ENCODE measurements around the gene PRRT2. TPM values are rescaled to one million over a fixed set of nuclear protein-coding genes. Genes with fewer than 3 reads are reported as not detected.
"Not testable (repeated sequence)": the region's sequence is repeated elsewhere in the genome, so short reads cannot be mapped to it uniquely, and the experiment has no call there.

PRRT2 gene
- total RNA-seq, 2 experiments from 2014 or later: 0.85 to 1.1 TPM

DNA sequence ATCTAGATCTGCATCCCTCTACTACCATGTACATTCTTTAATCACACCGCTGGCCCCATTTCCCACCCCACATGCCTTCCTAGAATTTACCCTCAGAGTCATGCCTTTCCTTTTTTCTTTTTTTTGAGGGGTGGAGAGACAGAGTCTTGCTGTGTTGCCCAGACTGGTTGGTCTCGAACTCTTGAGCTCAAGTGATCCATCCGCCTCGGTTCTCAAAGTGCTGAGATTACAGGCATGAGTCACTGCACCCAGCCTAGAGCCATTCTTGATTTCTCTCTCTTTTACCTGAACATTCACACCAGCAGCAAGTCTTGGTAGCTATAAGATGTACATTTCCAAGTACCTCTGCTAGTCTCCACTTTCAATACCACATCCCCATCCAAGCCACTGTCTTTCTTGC is 6.1 kb downstream of the PRRT2 start:
- Mint-ChIP-seq H3K9me3 (ENCODE audit: low read depth) (no peaks in the 10 kb centered on the region), H3K27me3 (peaks cover 2% of the 10 kb centered on the region), H3K4me3 (peak overlapping the region; percentile 64), H3K36me3 (peaks cover 31% of the 10 kb centered on the region), H3K27ac (peak overlapping the region; percentile 71), H3K4me1 (peaks cover 64% of the 10 kb centered on the region)
- CTCF ChIA-PET: interaction anchor here (1.2 to 16.1 kb wide), 7 partner anchors 8 to 117 kb away, joined by 3 to 192 read pairs (median 43); partner anchors contain the start of genes KIF22 and MAZ
- DNase-seq (no peak), ATAC-seq (no peak)

DNA sequence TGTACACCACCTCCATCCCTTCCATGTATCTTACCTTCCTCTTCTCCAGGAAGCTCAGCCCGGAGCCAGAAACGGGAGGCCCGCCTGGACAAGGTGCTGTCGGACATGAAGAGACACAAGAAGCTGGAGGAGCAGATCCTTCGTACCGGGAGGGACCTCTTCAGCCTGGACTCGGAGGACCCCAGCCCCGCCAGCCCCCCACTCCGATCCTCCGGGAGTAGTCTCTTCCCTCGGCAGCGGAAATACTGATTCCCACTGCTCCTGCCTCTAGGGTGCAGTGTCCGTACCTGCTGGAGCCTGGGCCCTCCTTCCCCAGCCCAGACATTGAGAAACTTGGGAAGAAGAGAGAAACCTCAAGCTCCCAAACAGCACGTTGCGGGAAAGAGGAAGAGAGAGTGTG is 7.5 kb downstream of the PRRT2 start:
- ATAC-seq: no peak
- Mint-ChIP-seq H3K27me3 (no peaks in the 10 kb centered on the region), H3K9me3 (ENCODE audit: low read depth) (no peaks in the 10 kb centered on the region), H3K4me1 (peaks cover 62% of the 10 kb centered on the region), H3K27ac (peak overlapping the region; percentile 88), H3K36me3 (peaks cover 31% of the 10 kb centered on the region), H3K4me3 (peak overlapping the region; percentile 91)
- CTCF ChIA-PET: interaction anchor here (1.0 to 16.1 kb wide), 9 partner anchors 8 to 212 kb away, joined by 4 to 192 read pairs (median 12); partner anchors contain the start of genes KIF22, MAZ and TLCD3B
- no peak for DNase-seq

DNA sequence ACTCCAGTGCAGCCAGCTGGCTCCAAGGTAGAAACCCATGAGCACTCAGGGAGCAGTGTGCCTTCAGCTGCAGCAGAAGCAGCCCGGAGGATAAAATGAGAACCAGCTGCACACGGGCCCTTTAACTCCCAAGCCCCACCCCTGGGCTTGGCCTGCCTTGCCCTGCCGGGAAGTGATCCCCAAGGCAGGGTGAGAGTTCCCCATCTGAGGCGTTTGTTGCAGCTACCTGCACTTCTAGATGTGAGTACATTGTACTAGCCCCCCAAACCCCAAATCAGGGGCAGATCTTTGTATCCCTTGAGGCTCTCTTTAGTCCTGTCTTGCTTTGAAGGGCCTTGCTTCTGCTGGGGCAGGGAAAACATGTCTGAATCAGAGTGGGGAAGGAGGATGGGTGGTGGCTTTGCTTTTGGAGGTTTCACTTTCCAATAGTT is 8.3 kb downstream of the PRRT2 start, which contains the start of gene MVP:
MVP (plus strand) TSS at position 192 of the 431 bp plus-strand sequence. CDS start 10,088 bp downstream, outside the sequence.
- peaks cover 62% of the 10 kb centered on the region for H3K4me1 Mint-ChIP-seq
- no peaks in the 10 kb centered on the region for H3K27me3 Mint-ChIP-seq
- H3K36me3 Mint-ChIP-seq: peaks cover 34% of the 10 kb centered on the region
- H3K4me3 Mint-ChIP-seq: peak within 1 kb of the TSS; percentile 91
- DNase-seq (peak; percentile 73), ATAC-seq (no peak)
- CTCF ChIA-PET: interaction anchor here (1.0 to 16.1 kb wide), 8 partner anchors 10 to 211 kb away, joined by 4 to 192 read pairs (median 10); partner anchors contain the start of genes KIF22, MAZ and TLCD3B
- no peaks in the 10 kb centered on the region for H3K9me3 Mint-ChIP-seq (ENCODE audit: low read depth)
- peak within 1 kb of the TSS; percentile 88 for H3K27ac Mint-ChIP-seq

DNA sequence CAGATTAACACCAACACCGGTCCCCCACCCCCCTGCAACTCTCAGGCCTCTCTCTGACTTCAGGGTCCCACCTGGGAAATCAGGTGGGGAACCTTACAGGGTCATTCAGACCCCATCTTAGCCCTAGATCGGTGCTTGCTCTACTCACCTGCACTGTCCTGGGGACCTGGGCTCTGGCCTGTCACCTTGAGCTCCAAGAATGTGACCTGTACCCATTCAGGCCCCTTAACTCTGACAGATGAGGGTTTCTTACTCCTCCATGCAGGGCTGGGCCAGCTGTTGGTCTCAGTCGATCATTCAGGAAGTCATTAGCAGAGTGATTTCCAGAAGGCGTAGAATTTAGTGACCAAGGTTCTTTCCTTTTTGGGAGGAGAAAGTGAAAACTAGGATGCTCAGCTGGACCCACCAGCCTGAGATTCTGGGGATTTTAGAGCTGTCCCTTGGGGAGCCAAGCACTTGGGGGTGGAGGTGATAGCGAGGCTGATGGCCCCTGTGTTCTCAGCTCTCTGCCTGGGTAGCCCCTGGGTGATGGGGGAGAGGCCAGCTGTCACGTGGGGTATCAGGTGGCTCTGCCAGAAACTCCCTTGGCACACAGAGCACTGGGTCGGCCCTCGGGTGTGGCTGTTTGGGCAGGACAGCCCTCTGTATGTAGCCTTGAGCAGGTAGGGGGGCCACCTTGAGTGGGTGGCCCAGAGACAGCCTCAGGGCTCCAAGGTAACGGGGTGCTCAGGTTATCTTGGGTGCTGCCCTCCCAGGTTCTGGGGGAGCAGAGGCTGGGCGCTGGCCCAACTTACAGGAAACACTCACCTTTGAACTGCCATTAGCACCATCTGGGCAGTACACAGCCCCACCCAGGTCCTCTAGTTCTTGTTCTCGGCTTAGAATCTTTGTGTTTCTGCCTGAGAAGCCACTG is 9.0 kb downstream of the PRRT2 start:
- CTCF ChIA-PET: interaction anchor here (1.0 to 16.1 kb wide), 10 partner anchors 9 to 211 kb away, joined by 3 to 192 read pairs (median 8); partner anchors contain the start of genes C16orf92, KIF22, MAZ and PRRT2
- DNase-seq (peak; percentile 76), ATAC-seq (peak; percentile 16)

DNA sequence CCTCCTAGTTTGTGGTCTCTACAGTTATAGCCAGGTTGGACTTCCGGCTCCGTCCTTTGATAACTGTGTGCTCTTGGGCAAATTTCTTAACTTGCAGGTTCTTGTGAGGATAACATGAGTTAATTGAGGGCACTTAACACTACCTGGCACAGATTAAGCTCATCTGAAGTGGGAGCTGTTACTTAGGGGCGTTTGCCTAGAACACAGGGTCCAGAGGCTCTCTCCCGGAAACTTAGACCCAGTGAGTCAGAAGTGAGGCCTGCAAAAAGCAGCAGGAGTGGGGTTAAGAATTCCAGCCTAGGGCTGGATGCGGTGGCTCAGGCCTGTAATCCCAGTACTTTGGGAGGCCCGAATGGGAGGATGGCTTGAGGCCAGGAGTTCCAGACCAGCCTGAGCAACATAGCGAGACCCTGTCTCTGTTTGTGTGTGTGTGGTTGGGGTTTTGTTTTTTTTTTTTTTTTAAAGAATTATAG is 9.7 kb downstream of the PRRT2 start:
- DNase-seq (no peak), ATAC-seq (no peak)
- CTCF ChIA-PET: interaction anchor here (0.7 to 16.1 kb wide), 8 partner anchors 9 to 201 kb away, joined by 3 to 192 read pairs (median 8); partner anchors contain the start of genes C16orf92, KIF22, MAZ and PRRT2
- no peaks in the 10 kb centered on the region for H3K27me3 Mint-ChIP-seq
- H3K4me1 Mint-ChIP-seq: peaks cover 72% of the 10 kb centered on the region
- H3K27ac Mint-ChIP-seq: peak overlapping the region; percentile 88
- peaks cover 34% of the 10 kb centered on the region for H3K36me3 Mint-ChIP-seq
- H3K9me3 Mint-ChIP-seq (ENCODE audit: low read depth): no peaks in the 10 kb centered on the region
- peak overlapping the region; percentile 91 for H3K4me3 Mint-ChIP-seq

More for the DNA sequence above, 9.0 kb downstream of the PRRT2 start:
- Mint-ChIP-seq H3K27ac (peak overlapping the region; percentile 88), H3K36me3 (peaks cover 34% of the 10 kb centered on the region), H3K4me1 (peaks cover 65% of the 10 kb centered on the region), H3K27me3 (no peaks in the 10 kb centered on the region), H3K4me3 (peak overlapping the region; percentile 91), H3K9me3 (ENCODE audit: low read depth) (no peaks in the 10 kb centered on the region)

DNA sequence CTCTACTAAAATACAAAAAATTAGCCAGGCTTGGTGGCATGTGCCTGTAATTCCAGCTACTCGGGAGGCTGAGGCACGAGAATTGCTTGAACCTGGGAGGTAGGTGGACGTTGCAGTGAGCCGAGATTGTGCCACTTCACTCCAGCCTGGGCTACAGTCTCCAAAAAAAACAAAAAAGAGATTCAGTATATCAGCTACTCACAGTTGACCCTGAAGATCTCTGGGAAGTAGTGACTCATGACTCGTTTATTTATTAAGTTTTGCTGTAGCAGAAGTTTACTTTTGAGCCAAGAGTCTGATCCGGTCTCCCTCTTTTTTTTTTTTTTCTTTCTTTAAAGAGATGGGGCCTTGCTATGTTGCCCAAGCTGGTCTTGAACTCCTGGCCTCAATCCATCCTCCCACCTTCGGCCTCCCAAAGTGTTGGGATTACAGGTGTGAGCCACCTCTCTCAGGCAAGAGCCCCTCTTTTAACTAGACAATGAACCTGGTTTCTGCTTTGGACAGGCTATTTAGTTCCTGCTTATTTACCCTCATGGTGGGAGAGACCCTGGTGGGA is 12.7 kb downstream of the PRRT2 start:
- ATAC-seq: no peak
- Mint-ChIP-seq H3K4me3 (peak overlapping the region; percentile 24), H3K9me3 (ENCODE audit: low read depth) (no peaks in the 10 kb centered on the region)

DNA sequence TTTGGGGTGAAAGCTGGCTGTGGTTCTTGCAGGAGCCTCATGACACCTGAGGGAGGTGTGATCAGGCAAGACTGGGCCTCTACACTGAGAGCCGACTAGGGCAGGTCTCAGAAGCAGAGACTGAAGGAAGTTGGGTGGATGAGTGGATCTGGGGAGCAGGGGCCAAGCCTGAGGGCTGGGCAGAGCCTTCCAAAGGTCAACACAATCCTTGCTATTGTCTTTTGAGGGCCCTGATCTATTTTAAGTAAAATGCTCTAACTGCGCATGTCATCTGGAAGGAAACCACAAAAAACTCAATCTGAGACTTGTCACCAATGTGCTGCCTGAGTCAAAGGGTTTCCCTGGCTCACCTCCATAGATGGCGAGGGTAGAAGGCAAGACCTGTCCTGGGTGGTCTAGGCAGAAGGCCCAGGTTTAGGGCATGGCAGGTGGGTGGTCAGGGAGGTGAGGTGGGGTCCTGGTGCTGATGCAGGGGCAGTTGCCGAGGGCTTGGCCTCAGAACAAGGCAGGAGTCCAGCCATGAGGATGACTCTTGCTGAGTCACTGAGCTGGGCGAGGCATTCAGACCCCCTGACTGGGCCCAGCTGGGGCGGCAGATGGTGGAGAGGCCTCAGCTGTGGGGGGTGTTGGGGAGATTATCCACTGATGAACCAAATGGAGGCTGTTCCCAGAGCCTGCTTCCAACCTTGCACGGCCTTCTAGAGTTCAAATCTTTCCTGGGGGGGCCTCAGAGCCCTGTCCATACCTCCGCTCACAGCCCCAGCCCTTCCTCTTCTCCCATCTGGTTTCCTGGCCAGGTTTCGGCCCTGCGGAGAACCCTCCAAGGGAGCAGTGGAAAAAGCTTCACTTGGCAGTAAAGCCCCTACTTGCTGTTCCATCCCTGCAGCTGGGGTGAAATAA is 13.4 kb downstream of the PRRT2 start:
- Mint-ChIP-seq H3K4me3 (peak overlapping the region; percentile 24), H3K27me3 (no peaks in the 10 kb centered on the region), H3K4me1 (peaks cover 49% of the 10 kb centered on the region), H3K9me3 (ENCODE audit: low read depth) (no peaks in the 10 kb centered on the region), H3K27ac (peak overlapping the region; percentile 81), H3K36me3 (peaks cover 20% of the 10 kb centered on the region)
- DNase-seq: peak; percentile 77
- CTCF ChIA-PET: interaction anchor here (1.0 to 16.1 kb wide), 6 partner anchors 8 to 207 kb away, joined by 3 to 192 read pairs (median 8); partner anchors contain the start of gene PAGR1
- ATAC-seq: peak; percentile 65

More for the DNA sequence above, 12.7 kb downstream of the PRRT2 start:
- H3K27me3 Mint-ChIP-seq: no peaks in the 10 kb centered on the region
- H3K4me1 Mint-ChIP-seq: peaks cover 55% of the 10 kb centered on the region
- CTCF ChIA-PET: interaction anchor here (1.2 to 16.1 kb wide), 5 partner anchors 7 to 207 kb away, joined by 3 to 192 read pairs (median 11); partner anchors contain the start of genes HIRIP3, INO80E, KIF22 and PAGR1
- H3K36me3 Mint-ChIP-seq: peaks cover 23% of the 10 kb centered on the region
- no peak for DNase-seq
- H3K27ac Mint-ChIP-seq: peak overlapping the region; percentile 81

DNA sequence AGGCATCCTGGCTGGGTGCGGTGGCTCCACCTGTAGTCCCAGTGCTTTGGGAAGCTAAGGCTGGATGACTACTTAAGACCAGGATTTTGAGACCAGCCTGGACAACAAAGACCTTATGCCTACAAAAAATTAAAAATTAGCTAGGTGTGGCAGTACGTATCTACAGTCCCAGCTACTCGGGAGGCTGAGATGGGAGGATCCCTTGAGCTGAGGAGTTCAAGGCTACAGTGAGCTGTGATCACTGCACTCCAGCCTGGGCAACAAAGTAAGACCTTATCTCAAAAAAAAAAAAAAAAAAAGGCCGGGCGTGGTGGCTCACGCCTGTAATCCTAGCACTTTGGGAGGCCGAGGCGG is 14.3 kb downstream of the PRRT2 start:
- no peak overlapping the region for H3K27ac Mint-ChIP-seq

DNA sequence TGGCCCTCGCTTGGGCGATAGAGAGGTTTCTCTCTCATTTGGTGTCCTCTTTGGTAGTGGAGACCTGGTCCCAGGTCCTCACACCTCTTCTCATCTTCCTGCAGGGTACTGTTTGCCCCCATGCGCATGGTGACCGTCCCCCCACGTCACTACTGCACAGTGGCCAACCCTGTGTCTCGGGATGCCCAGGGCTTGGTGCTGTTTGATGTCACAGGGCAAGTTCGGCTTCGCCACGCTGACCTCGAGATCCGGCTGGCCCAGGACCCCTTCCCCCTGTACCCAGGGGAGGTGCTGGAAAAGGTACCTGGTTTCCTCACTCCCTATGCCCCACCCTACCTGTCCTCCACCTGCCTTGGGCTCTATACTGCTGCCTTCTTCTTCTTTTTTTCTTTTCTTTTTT is 18.8 kb downstream of the PRRT2 start:
- H3K27ac Mint-ChIP-seq: no peak overlapping the region
- CTCF ChIA-PET: no interaction called here
- ATAC-seq: no peak
- no peak overlapping the region for H3K4me3 Mint-ChIP-seq
- peaks cover 18% of the 10 kb centered on the region for H3K4me1 Mint-ChIP-seq
- DNase-seq: no peak
- peaks cover 31% of the 10 kb centered on the region for H3K36me3 Mint-ChIP-seq
- H3K9me3 Mint-ChIP-seq (ENCODE audit: low read depth): no peaks in the 10 kb centered on the region
- H3K27me3 Mint-ChIP-seq: no peaks in the 10 kb centered on the region

More for the DNA sequence above, 14.3 kb downstream of the PRRT2 start:
- H3K27me3 Mint-ChIP-seq: no peaks in the 10 kb centered on the region
- H3K9me3 Mint-ChIP-seq (ENCODE audit: low read depth): no peaks in the 10 kb centered on the region
- no peak for ATAC-seq
- no peak overlapping the region for H3K4me3 Mint-ChIP-seq
- CTCF ChIA-PET: interaction anchor here (1.0 to 16.1 kb wide), 8 partner anchors 9 to 206 kb away, joined by 3 to 192 read pairs (median 6); partner anchors contain the start of genes PAGR1 and TMEM219
- peaks cover 15% of the 10 kb centered on the region for H3K36me3 Mint-ChIP-seq
- H3K4me1 Mint-ChIP-seq: peaks cover 44% of the 10 kb centered on the region
- DNase-seq: no peak

DNA sequence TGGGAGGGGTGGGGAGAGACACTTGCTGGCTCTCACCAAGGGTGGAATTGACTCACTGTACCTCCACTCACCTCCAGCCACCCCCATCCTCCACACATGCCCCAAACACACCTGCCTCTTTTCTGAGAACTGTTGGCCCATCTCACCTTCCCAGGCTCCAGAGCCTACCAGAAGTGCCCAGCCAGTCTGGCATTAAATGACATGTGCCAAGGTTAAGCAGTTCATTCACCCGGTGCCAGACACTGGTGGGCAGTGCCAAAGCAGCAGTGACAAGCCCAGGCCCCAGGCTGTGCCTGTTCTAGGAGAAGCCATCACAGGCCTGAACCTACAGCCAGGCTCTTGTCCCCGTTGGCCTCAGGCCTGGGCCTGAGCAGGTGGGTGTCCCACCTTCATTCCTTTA is 19.5 kb downstream of the PRRT2 start:
- H3K27me3 Mint-ChIP-seq: no peaks in the 10 kb centered on the region
- peaks cover 34% of the 10 kb centered on the region for H3K36me3 Mint-ChIP-seq
- H3K9me3 Mint-ChIP-seq (ENCODE audit: low read depth): no peaks in the 10 kb centered on the region
- H3K27ac Mint-ChIP-seq: no peak overlapping the region
- no peak for DNase-seq
- H3K4me3 Mint-ChIP-seq: no peak overlapping the region
- CTCF ChIA-PET: no interaction called here
- no peak for ATAC-seq
- peaks cover 11% of the 10 kb centered on the region for H3K4me1 Mint-ChIP-seq

DNA sequence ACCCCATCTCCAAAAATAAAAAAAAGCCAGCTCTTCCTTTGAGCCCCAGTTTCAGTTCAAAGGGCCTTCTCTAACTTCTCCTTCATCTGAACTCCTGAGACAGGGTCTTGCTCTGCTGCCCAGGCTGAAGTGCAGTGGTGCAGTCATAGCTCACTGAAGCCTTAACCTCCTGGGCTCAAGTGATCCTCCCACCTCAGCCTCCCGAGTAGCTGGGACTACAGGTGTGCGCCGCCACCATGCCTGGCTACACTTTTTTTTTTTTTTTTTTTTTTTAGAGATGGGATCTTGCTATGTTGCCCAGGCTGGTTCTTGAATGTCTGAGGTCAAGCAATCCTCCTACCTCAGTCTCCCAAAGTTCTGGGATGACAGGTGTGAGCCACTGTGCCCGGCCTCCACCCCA is 21.2 kb downstream of the PRRT2 start:
- H3K9me3 Mint-ChIP-seq (ENCODE audit: low read depth); DNase-seq; H3K4me3 Mint-ChIP-seq; H3K27ac Mint-ChIP-seq; ATAC-seq; H3K4me1 Mint-ChIP-seq; H3K27me3 Mint-ChIP-seq: not testable (repeated sequence)
- CTCF ChIA-PET: interaction anchor here (1.4 kb wide), 1 partner anchor 15 kb away, joined by 6 read pairs; no protein-coding TSS in a partner anchor
- H3K36me3 Mint-ChIP-seq: peaks cover 40% of the 10 kb centered on the region

DNA sequence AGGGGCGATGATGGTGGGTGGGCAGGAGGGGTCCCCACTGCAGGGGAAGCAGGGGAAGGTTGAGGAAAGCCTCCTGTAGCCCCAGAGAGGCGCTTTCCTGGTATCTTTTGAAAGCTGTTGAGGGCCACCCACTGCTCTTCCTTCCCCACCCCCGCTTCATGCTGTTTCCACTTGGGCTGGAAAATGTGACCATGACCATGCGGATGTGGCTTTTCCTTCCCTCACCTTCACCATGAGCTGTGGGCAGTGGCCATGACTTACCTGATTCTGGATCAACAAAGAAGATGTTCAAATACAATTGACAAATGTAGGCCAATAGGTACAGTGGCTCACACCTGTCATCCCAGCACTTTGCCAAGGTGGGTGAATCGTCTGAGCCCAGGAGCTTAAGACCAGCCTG is 22.1 kb downstream of the PRRT2 start:
- Mint-ChIP-seq H3K27ac (no peak overlapping the region), H3K4me3 (no peak overlapping the region), H3K9me3 (ENCODE audit: low read depth) (no peaks in the 10 kb centered on the region), H3K4me1 (no peaks in the 10 kb centered on the region), H3K27me3 (no peaks in the 10 kb centered on the region), H3K36me3 (peaks cover 40% of the 10 kb centered on the region)
- no peak for DNase-seq
- no peak for ATAC-seq
- CTCF ChIA-PET: interaction anchor here (1.8 to 2.2 kb wide), 2 partner anchors 14 to 134 kb away, joined by 4 to 16 read pairs; no protein-coding TSS in a partner anchor

All from activated CD8-positive, alpha-beta memory T cell treated with anti-CD3 and anti-CD28 coated beads, Interleukin-2, amount 10 ng/mL, durations not matched to agents 7 days and 5 days (primary cell).